HUES48 (cell line): ENCODE results near the gene PCDHB13.
"Not testable (repeated sequence)": the region's sequence is repeated elsewhere in the genome, so short reads cannot be mapped to it uniquely, and the experiment has no call there.

Source experiments
- H3K27ac ChIP-seq: one replicate; pipeline ENCODE4 v1.7.0; 2013; ENCODE audit warnings: low read depth, low read length, inconsistent platforms
- H3K27me3 ChIP-seq: 2 replicates; pipeline ENCODE4 v1.6.1; 2013; ENCODE audit warnings: mild to moderate bottlenecking, low read length; ENCODE audit not compliant: control insufficient read depth, insufficient read depth
- H3K36me3 ChIP-seq: 2 replicates; pipeline ENCODE4 v1.6.1; 2013; ENCODE audit warnings: low read length; ENCODE audit not compliant: control insufficient read depth, insufficient read depth
- H3K4me1 ChIP-seq: 2 replicates; pipeline ENCODE4 v1.6.1; 2013; ENCODE audit warnings: mild to moderate bottlenecking, low read length; ENCODE audit not compliant: control insufficient read depth, insufficient read depth
- H3K4me3 ChIP-seq: 2 replicates; pipeline ENCODE4 v1.5.1; 2013; ENCODE audit warnings: mild to moderate bottlenecking, low read depth, low read length
- H3K9ac ChIP-seq: 2 replicates; pipeline ENCODE4 v1.6.1; 2013; ENCODE audit warnings: mild to moderate bottlenecking, low read depth, low read length, moderate library complexity
- H3K9me3 ChIP-seq: 2 replicates; pipeline ENCODE4 v1.6.1; 2013; ENCODE audit warnings: low read length; ENCODE audit not compliant: control insufficient read depth, insufficient read depth

PCDHB13 gene

GRCh38 chr5:141186897-141187512 is 26.7 kb upstream of the PCDHB13 start, which contains the start of gene PCDHB9:
TSS of gene PCDHB9 (plus strand) at chr5:141187161. CDS start at chr5:141187319, 158 bp downstream.
- H3K4me3 ChIP-seq: peak within 1 kb of the TSS; percentile 41

GRCh38 chr5:141188682-141189081 is 25.0 kb upstream of the PCDHB13 start:
- H3K4me1 ChIP-seq, H3K9ac ChIP-seq, H3K27ac ChIP-seq, H3K9me3 ChIP-seq, H3K36me3 ChIP-seq, H3K4me3 ChIP-seq: not testable (repeated sequence)
- peaks cover 12% of the 10 kb centered on the region for H3K27me3 ChIP-seq

More at GRCh38 chr5:141186897-141187512, 26.7 kb upstream of the PCDHB13 start, which contains the start of gene PCDHB9:
- Histone ChIP-seq H3K9me3 (peaks cover 3% of the 10 kb centered on the region; the same call in 1 of the 2 replicates), H3K27me3 (no peaks in the 10 kb centered on the region), H3K27ac (no peak within 1 kb of the TSS), H3K36me3 (no peaks in the 10 kb centered on the region), H3K9ac (no peak within 1 kb of the TSS), H3K4me1 (0 out of 2 replicates have a peak, but pooled peaks cover 2% of the 10 kb centered on the region)

GRCh38 chr5:141189131-141189530 is 24.6 kb upstream of the PCDHB13 start:
- not testable (repeated sequence) for H3K9me3 ChIP-seq, H3K4me3 ChIP-seq, H3K27ac ChIP-seq, H3K4me1 ChIP-seq, H3K36me3 ChIP-seq, H3K9ac ChIP-seq
- H3K27me3 ChIP-seq: peaks cover 13% of the 10 kb centered on the region

GRCh38 chr5:141192110-141192725 is 21.5 kb upstream of the PCDHB13 start, which contains the start of gene PCDHB10:
TSS of gene PCDHB10 (plus strand) at chr5:141192353. CDS start at chr5:141192553, 200 bp downstream.
- peaks cover 23% of the 10 kb centered on the region for H3K27me3 ChIP-seq
- peaks cover 6% of the 10 kb centered on the region for H3K9me3 ChIP-seq
- H3K4me3 ChIP-seq: peak within 1 kb of the TSS; percentile 55
- no peaks in the 10 kb centered on the region for H3K4me1 ChIP-seq
- no peak within 1 kb of the TSS for H3K9ac ChIP-seq
- no peaks in the 10 kb centered on the region for H3K36me3 ChIP-seq
- H3K27ac ChIP-seq: no peak within 1 kb of the TSS

- H3K27ac ChIP-seq, H3K4me3 ChIP-seq, H3K9ac ChIP-seq, H3K4me1 ChIP-seq, H3K36me3 ChIP-seq, H3K9me3 ChIP-seq: not testable (repeated sequence)
- H3K27me3 ChIP-seq: peaks cover 23% of the 10 kb centered on the region
These were observed 19.4 kb upstream of the PCDHB13 start for GRCh38 chr5:141194332-141194731.

- Histone ChIP-seq H3K36me3 (no peaks in the 10 kb centered on the region), H3K9ac (no peak overlapping the region), H3K27me3 (peaks cover 33% of the 10 kb centered on the region), H3K27ac (no peak overlapping the region), H3K4me1 (no peaks in the 10 kb centered on the region), H3K9me3 (peaks cover 6% of the 10 kb centered on the region), H3K4me3 (no peak overlapping the region)
These were observed 17.4 kb upstream of the PCDHB13 start for GRCh38 chr5:141196363-141196762.

- H3K4me1 ChIP-seq: no peaks in the 10 kb centered on the region
- no peak within 1 kb of the TSS for H3K9ac ChIP-seq
- H3K36me3 ChIP-seq: no peaks in the 10 kb centered on the region
- peaks cover 6% of the 10 kb centered on the region for H3K9me3 ChIP-seq
- H3K27me3 ChIP-seq: peaks cover 19% of the 10 kb centered on the region
- no peak within 1 kb of the TSS for H3K4me3 ChIP-seq
- H3K27ac ChIP-seq: no peak within 1 kb of the TSS
These were observed 14.1 kb upstream of the PCDHB13 start, which contains the start of gene PCDHB11 for GRCh38 chr5:141199359-141200235. TSS of gene PCDHB11 (plus strand) at chr5:141199627. CDS start at chr5:141199775, 148 bp downstream.

- H3K9me3 ChIP-seq, H3K4me3 ChIP-seq, H3K9ac ChIP-seq, H3K36me3 ChIP-seq, H3K27ac ChIP-seq, H3K4me1 ChIP-seq: not testable (repeated sequence)
- H3K27me3 ChIP-seq: peaks cover 10% of the 10 kb centered on the region; the same call in 1 of the 2 replicates
These were observed 12.6 kb upstream of the PCDHB13 start for GRCh38 chr5:141201126-141201525.

- H3K27me3 ChIP-seq: peaks cover 10% of the 10 kb centered on the region; the same call in 1 of the 2 replicates
- not testable (repeated sequence) for H3K4me3 ChIP-seq, H3K27ac ChIP-seq, H3K9ac ChIP-seq, H3K36me3 ChIP-seq, H3K9me3 ChIP-seq, H3K4me1 ChIP-seq
These were observed 12.1 kb upstream of the PCDHB13 start for GRCh38 chr5:141201646-141202045.

- H3K36me3 ChIP-seq: no peaks in the 10 kb centered on the region
- H3K27ac ChIP-seq: no peak within 1 kb of the TSS
- no peak within 1 kb of the TSS for H3K9ac ChIP-seq
- H3K27me3 ChIP-seq: no peaks in the 10 kb centered on the region
- no peak within 1 kb of the TSS for H3K4me3 ChIP-seq
- H3K9me3 ChIP-seq: peaks cover 4% of the 10 kb centered on the region; the same call in 1 of the 2 replicates
- no peaks in the 10 kb centered on the region for H3K4me1 ChIP-seq
These were observed 5.2 kb upstream of the PCDHB13 start, which contains the start of gene PCDHB12 for GRCh38 chr5:141208478-141208877. TSS of gene PCDHB12 (plus strand) at chr5:141208719. CDS start at chr5:141208908, 189 bp downstream.
